HL-60 (cell line): Measurements from ENCODE around the gene GMEB2.
A peak's percentile ranks its signal among the peaks of the same experiment; 100 is the strongest.
"Not testable (repeated sequence)": the region's sequence is repeated elsewhere in the genome, so short reads cannot be mapped to it uniquely, and the experiment has no call there.

ENCODE experiments used
- DNase-seq, 2 experiments: peaks; one replicate each; pipeline ENCODE4 v3.0.0-alpha.2; 2010 to 2020; ENCODE audit warnings: low read depth in 1 of 2, low spot score in 1 of 2
- H3K27ac ChIP-seq: fragments of 250-450 bp; sonication (Bioruptor Pico); replicated peaks from 2 replicates; pipeline ENCODE4 v1.5.1; 2020; ENCODE audit warnings: mild to moderate bottlenecking, moderate library complexity
- H3K27me3 ChIP-seq: fragments of 250-450 bp; sonication (Bioruptor Pico); 2 replicates; pipeline ENCODE4 v1.5.1; 2021; ENCODE audit warnings: mild to moderate bottlenecking, moderate library complexity; ENCODE audit not compliant: insufficient read depth, poor library complexity, severe bottlenecking
- H3K4me3 ChIP-seq: replicated peaks from 2 replicates; pipeline ENCODE4 v1.5.1; 2011; ENCODE audit warnings: mild to moderate bottlenecking, control low read depth, low read length; ENCODE audit not compliant: insufficient read depth
- GABPA ChIP-seq: IDR thresholded peaks from 2 replicates; pipeline ENCODE4 v1.6.1; 2012; ENCODE audit warnings: low read depth
- POLR2AphosphoS5 ChIP-seq: IDR thresholded peaks from 2 replicates; pipeline ENCODE4 v1.6.1; 2012; ENCODE audit warnings: low read depth
- REST ChIP-seq: IDR thresholded peaks from 2 replicates; pipeline ENCODE4 v1.6.1; 2012; ENCODE audit warnings: low read depth; ENCODE audit not compliant: insufficient replicate concordance
- SPI1 ChIP-seq: IDR thresholded peaks from 2 replicates; pipeline ENCODE4 v1.6.1; 2012; ENCODE audit warnings: low read depth, mild to moderate bottlenecking, borderline replicate concordance
- TF ChIP-seq, protein P1 (sequence below): IDR thresholded peaks from one replicate; pipeline ENCODE4 v1.5.1; 2011; ENCODE audit warnings: low read length, control low read depth, inconsistent platforms; ENCODE audit not compliant: insufficient read depth

GMEB2 gene

DNA sequence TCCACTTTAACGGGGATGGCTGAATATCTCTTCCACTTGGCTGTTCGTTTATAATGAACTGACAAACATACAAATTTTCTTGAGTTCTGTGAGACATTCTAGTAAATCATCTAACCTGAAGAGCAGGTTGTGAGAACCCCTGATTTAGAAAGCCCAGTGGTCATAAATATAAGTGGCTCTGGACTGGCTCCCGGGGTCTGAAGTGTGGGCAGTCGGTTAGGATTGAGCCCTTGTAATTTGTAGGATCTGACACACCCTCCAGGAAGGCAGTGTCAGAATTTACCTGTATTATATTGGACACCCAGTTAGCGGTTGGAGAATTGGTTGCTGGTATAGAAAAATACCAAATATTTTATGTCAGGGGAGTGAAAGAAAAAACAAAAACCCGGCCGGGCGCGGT is 6.8 kb upstream of the GMEB2 start:
- H3K27ac ChIP-seq, result peak overlapping the region; percentile 97
- no peak overlapping the region for H3K4me3 ChIP-seq
- no peaks in the 10 kb centered on the region for H3K27me3 ChIP-seq
- TF ChIP-seq, protein P1, sequence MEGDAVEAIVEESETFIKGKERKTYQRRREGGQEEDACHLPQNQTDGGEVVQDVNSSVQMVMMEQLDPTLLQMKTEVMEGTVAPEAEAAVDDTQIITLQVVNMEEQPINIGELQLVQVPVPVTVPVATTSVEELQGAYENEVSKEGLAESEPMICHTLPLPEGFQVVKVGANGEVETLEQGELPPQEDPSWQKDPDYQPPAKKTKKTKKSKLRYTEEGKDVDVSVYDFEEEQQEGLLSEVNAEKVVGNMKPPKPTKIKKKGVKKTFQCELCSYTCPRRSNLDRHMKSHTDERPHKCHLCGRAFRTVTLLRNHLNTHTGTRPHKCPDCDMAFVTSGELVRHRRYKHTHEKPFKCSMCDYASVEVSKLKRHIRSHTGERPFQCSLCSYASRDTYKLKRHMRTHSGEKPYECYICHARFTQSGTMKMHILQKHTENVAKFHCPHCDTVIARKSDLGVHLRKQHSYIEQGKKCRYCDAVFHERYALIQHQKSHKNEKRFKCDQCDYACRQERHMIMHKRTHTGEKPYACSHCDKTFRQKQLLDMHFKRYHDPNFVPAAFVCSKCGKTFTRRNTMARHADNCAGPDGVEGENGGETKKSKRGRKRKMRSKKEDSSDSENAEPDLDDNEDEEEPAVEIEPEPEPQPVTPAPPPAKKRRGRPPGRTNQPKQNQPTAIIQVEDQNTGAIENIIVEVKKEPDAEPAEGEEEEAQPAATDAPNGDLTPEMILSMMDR, result no peak
- no peak for DNase-seq

- not testable (repeated sequence) for DNase-seq, H3K4me3 ChIP-seq, H3K27me3 ChIP-seq, H3K27ac ChIP-seq
Observed at GRCh38 chr20:63631426-63631825, 4.5 kb upstream of the GMEB2 start.

DNA sequence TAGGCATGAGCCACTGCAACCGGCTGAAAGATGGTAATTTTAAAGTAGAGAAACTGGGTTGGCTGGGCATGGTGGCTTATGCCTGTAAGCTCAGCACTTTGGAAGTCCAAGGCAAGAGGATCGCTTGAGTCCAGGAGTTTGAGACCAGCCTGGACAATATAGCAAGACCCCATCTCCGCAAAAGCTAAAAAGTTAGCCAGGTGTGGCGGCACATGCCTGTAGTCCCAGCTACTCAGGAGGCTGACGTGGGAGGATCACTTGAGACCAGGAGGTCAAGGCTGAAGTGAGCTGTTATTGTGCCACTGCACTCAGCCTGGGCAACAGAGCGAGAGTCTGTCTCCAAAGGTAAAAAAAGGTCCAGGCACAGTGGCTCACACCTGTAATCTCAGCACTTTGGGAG is 4.1 kb upstream of the GMEB2 start:
- not testable (repeated sequence) for DNase-seq, H3K27ac ChIP-seq, H3K4me3 ChIP-seq, H3K27me3 ChIP-seq

DNA sequence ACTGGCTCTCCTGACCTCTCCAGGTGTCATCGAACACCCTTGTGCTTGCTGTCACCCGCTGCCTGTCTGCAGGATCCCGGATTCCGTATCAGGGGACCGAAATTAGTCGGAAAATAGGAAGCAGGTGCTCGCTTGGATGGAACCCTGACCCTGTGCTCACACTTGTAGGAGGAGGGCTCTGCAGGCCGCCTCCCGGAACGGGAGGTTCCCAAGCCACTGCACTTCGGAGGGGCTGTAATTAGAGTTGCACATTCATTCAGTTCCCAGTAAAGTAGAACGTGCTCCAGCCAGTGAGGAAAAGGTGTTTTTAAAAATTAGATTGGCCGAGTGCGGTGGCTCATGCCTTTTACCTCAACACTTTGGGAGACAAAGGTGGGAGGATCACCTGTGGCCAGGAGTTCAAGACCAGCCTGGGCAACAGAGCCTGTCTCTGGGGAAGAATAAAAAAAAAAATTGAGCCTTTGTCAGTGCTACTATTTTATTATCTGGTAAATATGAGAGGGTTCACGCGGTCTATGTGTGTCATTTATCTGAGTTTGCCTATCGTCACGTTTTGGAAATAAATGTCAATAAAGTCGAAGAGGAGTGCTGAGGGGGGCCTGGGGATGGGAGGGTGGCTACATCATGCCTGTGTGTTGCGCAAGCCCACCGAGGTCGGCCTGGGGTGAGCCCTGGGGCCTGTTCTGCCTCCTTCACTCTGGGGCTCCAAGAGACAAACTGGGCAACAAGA is 1.5 kb upstream of the GMEB2 start:
- Histone ChIP-seq H3K27ac (peak overlapping the region; percentile 97), H3K27me3 (no peaks in the 10 kb centered on the region), H3K4me3 (peak overlapping the region; percentile 78)
- TF ChIP-seq SPI1, result peak; percentile 42; the same call in 1 of the 2 replicates
- TF ChIP-seq POLR2AphosphoS5, result peak; percentile 83
- TF ChIP-seq GABPA, result peak; percentile 91
- TF ChIP-seq REST, result peak; percentile 78
- TF ChIP-seq, protein P1, result no peak
- peak; percentile 72 to 92 for DNase-seq

DNA sequence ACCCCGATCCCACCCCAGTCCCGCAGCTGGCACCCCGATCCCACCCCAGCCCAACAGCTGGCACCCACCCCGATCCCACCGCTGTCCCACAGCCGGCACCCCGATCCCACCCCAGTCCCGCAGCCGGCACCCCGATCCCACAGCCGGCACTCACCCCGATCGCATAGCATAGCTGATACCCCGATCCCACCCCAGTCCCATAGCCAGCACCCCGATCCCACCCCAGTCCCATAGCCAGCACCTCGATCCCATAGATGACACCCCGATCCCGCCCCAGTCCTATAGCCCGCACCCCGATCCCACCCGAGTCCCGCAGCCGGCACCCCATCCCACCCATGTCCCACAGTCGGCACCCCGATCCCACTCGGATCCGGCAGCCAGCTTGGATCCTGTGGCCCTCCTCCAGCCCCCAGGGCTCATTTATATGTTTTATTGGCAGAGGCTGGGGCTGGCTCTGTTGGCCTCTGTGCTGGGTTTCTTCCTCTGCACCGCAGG is 897 bp upstream of the GMEB2 start:
- Histone ChIP-seq H3K27ac (peak overlapping the region; percentile 97), H3K4me3 (peak overlapping the region; percentile 78), H3K27me3 (no peaks in the 10 kb centered on the region)
- TF ChIP-seq GABPA, result no peak
- no peak for TF ChIP-seq SPI1
- no peak for TF ChIP-seq REST
- no peak for TF ChIP-seq POLR2AphosphoS5
- TF ChIP-seq, protein P1, result no peak
- DNase-seq, result no peak
